MM.1S (cell line): ENCODE results near the gene LRP5.

ENCODE experiments used
- EZH2 ChIP-seq: fragments of 300-600 bp; sonication (generic); optimal IDR thresholded peaks from 2 replicates; pipeline ENCODE3; 2017; ENCODE audit warnings: low read depth, mild to moderate bottlenecking, antibody characterized with exemption, low read length, mixed read lengths
- EZH2phosphoT487 ChIP-seq: fragments of 300-600 bp; sonication (generic); IDR thresholded peaks from 2 replicates; pipeline ENCODE4 v1.6.1; 2018; ENCODE audit warnings: antibody characterized with exemption, low read length
- TF ChIP-seq, protein P1 (sequence below): fragments of 300-600 bp; sonication (generic); IDR thresholded peaks from 2 replicates; pipeline ENCODE4 v1.5.1; 2016; ENCODE audit warnings: antibody characterized with exemption, low read length, mixed read lengths

DNA sequence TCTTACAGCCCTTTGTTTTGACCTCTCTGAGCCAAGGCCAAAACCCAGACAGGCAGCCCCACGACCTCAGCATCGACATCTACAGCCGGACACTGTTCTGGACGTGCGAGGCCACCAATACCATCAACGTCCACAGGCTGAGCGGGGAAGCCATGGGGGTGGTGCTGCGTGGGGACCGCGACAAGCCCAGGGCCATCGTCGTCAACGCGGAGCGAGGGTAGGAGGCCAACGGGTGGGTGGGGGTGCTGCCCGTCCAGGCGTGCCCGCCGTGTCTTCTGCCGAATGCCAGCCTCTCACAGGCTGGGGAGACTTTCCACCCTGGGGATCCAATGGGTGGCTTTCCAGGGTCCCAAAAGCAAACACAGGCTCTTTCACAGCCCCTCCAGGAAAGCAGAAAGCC lies 111.1 kb downstream of the LRP5 start:
- TF ChIP-seq, protein P1, sequence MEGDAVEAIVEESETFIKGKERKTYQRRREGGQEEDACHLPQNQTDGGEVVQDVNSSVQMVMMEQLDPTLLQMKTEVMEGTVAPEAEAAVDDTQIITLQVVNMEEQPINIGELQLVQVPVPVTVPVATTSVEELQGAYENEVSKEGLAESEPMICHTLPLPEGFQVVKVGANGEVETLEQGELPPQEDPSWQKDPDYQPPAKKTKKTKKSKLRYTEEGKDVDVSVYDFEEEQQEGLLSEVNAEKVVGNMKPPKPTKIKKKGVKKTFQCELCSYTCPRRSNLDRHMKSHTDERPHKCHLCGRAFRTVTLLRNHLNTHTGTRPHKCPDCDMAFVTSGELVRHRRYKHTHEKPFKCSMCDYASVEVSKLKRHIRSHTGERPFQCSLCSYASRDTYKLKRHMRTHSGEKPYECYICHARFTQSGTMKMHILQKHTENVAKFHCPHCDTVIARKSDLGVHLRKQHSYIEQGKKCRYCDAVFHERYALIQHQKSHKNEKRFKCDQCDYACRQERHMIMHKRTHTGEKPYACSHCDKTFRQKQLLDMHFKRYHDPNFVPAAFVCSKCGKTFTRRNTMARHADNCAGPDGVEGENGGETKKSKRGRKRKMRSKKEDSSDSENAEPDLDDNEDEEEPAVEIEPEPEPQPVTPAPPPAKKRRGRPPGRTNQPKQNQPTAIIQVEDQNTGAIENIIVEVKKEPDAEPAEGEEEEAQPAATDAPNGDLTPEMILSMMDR: no peak
- TF ChIP-seq EZH2 (no peak), EZH2phosphoT487 (no peak)
